Smooth muscle cell of the brain vasculature (primary cell): ENCODE data around the gene DLX3.

Experiments
- DNase-seq: peaks from one replicate; pipeline ENCODE4 v3.0.0-alpha.2; 2012; ENCODE audit warnings: low read depth, low spot score

Gene DLX3

DNA sequence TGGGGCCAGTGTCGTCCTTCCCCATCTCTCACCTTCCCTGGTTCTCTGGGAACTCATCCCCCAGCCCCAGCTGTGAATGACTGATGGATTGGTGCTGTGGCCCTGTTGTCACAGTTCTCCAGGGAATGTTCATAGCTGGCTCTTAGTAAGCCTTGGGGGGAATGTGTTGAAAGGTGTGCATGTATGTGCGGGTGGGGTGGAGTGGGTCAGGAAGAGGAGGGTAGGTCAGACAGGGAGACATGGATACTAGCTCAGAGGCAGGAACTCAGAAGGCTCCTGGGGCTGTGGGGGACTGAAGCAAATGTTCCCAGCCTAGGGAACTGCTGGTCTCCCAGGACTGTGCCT, 21.8 kb downstream of the DLX3 start:
- DNase-seq = no peak

DNA sequence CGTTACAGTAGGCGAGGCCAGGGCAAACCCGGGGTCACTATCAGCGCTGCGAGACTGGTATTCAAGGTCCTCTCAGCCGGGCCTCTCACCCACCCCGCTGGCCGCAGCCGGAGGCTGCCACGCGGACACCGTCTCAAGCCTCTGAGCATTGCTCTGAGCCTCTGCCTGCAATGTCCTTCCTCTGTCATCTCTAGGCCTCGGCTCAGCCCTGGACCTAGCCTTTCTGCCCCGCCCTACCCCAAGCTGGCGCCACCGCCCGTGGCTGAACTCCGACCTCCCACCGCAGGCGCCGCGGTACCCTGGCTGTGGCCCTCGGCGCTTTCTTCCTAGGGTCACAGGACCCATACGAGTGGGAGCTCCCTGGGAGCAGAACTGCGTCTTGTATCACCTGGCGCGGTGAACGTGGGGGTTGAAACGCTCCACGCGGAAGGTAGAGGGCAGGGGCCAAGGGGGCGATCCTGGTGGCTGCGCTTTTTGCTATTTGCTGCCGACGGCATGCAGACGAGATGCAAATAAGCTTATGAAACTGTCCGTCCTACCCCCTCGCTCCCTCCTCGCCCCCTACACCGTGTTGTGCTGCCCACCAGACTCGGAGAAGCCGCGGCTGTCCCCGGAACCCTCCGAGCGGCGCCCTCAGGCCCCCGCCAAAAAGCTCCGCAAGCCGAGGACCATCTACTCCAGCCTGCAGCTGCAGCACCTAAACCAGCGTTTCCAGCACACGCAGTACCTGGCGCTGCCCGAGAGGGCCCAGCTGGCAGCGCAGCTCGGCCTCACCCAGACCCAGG, 22.3 kb downstream of the DLX3 start:
- no peak for DNase-seq

DNA sequence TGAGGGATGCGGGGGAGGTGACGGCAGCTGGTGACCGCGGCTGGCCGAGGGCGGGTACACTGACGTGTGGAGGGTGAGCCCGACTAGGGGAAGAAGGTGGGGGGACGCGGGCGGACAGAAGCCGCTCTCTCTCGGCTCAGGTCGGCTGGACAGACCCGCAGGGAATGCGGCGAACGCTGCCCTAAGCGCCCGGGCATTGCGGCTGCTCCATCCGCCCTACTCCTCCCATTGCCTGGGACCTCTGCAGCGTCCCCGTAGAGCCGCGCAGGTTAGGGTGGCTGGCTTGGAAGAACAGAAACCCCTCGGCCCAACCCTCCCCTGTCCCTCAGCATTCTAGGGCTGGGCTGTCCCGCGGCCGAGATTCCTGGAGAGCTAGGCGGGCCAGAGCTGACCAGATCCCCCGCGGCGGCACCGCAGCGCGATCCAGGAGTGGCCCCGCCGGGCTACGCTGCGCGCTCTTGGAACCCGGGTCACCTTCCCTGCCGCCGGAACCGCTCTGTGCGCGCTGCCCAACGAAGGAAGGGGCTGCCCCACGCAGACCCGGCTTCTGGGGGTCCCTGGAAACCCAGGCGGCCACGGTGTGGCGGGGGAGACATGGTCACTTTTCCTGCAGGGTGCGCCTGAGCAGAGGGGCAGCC, 23.1 kb downstream of the DLX3 start:
- DNase-seq = no peak

DNA sequence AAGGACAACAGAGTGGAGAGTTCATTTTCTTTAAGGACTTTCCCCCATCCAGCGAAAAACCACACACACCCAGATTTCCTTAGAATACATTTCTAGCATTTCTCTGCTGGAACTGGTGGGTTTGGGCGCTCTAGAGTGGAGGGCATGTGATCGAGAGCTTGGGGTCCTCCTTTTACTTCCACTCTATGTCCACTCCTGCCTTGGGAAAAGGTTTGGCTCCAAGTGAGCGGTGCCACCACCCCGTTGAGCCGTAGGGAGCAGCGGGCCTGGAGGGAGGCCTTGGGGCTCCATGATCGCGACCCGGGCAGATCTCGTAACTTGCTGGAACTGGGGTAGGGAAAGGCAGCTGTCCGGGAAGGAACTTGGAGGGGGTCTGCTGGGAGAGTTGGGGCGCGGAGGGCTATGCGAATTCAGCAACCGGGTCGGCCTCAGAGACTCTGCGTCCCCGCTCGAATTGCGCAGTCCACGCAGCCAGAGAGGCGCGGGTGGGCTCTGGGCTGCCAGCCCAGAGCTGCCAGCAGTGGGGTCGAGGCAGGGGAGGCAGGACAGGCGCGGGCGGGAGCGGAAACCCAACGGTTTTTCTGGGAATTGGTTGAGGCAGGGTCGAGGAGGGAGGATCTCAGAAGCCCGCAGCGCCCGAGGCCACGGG, 23.7 kb downstream of the DLX3 start:
- DNase-seq = no peak

DNA sequence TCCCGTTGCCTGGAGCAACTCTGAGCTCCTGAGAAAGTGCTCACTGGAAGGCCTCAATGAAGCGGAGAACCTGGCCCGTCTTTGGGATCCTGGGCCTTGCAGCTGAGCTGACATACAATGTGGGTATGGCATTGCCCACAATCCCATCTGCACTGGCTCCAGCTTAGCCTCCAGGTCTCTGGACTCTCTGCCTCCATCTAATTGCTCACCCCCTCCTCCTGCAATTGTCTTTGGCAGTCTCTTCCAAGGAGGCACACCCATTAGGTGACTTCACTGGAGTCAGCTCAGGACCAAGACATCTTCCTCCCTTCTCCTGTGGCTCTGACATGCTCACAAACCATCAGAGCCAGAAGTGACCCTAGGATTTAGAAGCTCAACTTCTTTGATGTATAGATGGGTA, 24.5 kb downstream of the DLX3 start:
- DNase-seq = no peak

DNA sequence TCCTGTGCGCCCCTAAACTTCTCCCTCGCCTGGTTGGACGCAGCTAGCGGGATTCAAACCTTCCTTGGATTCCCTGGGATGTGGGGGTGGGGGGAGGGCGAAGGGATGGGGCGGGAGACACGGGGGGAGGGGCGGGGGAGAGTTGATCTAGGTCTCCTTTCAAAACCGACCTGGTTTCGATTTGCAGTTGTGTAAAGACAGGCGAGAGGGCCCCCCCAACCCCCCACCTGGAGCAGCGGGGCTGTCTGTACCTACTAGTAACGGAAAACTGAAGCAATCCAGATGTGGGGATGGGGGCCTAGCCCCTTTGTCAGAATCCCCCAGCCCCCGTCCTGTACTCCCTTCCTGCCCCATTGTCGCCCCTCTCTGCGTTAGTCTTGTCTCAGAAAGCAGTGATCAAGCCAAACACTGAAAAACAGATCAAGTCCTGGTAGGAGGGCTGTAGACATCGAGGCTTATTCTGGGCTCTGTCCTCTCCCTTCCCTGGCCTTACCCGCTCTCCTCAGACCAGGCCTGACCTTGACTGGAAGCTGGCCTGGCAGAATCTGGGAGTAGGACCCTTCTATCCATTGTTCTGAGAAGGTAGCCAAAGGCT, 25.1 kb downstream of the DLX3 start:
- no peak for DNase-seq

DNA sequence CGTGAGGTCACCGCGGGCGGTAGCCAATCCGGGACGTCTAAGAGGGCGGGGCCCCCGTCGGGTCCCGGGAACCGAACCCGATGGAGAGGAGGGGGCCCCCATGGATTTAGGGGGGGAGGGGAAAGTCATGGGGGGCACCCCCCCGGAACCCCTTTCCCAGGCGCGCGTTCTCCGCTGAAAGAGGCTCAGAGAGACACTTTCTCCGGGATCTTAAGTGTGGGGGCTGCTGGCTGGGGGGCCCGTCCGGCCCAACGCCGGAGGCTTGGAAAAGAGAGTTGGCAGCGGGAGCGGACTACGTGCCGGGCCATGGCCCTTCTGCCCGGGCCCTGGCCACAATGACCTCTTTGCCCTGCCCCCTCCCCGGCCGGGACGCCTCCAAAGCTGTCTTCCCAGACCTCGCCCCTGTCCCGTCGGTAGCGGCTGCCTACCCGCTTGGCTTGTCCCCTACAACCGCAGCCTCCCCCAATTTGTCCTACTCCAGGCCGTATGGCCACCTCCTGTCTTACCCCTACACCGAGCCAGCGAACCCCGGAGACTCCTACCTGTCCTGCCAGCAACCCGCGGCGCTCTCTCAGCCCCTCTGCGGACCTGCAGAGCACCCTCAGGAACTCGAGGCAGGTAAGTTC, 25.8 kb downstream of the DLX3 start, which contains the start of gene DLX4:
Gene DLX4, plus strand, starts transcription at position 57 of the 626 bp plus-strand sequence. Its CDS starts 279 bp downstream, at position 336.
- no peak for DNase-seq

DNA sequence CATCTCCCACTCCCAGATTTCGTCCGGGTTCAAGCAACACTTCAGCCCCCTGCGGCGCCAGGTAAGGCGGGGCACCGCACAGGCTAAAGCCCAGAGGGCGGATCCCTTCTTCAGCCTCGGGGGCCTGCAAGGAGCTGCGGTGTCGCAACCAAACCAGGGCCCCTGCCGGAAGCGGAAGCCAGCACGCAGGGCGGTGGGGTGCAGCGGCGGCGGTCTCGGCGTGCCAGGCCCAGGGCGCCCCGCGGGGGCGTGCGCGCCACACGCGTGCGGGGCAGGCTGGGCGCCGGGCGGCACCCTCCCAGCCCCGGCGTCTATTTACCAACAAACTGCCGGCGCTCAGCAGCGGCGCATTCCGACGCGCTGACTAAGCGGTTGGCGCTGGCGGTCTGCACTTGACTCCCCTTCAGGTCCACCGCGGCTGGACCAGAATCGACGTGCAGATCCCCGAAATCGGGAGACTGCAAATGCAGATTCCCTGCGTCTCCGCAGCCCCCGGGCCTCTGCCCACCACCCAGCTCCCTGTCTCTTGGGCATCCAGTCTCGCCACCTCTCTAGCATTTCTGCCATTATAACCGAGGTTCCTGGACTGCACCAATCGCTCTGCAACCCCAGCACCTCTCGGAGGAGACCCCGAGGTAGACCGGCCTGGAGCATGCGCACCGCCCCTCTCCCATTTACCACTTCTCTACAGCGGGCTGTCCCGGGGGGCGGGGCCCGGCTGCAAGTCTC, 26.5 kb downstream of the DLX3 start:
- no peak for DNase-seq

DNA sequence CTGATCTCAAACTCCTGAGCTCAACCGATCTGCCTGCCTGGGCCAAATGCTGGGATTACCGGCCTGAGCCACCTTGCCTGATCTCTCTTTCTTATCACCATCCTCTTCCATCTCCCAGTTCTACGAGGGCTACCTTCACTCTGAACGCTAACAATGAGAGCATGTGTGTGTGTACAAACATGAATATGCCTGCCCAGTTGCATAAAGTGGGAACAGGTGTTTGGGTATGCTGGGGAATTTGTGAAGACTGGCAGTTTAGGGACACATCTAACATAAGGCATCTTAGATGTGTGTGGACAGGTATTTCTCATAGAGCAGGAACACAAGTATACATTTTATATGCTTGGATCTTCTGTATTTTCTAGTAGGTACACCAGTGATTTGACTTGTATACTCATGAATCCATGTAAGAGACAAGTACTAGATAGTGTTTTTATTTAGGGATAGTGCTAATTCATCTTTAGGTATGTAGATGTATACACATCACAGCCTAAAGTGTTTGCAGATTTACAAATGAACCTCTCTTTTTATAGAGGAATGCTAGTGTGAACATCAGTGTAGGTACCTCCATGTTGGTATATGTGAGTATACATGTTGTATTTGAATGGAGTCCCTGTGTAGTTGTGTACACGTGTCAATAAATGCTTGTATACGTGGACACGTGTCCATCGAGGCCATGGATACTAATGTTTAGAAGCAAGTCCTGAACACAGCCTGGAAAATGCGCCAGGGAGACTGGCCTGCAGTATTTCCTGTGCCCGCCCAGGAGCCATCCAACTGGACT, 27.2 kb downstream of the DLX3 start:
- DNase-seq = no peak

DNA sequence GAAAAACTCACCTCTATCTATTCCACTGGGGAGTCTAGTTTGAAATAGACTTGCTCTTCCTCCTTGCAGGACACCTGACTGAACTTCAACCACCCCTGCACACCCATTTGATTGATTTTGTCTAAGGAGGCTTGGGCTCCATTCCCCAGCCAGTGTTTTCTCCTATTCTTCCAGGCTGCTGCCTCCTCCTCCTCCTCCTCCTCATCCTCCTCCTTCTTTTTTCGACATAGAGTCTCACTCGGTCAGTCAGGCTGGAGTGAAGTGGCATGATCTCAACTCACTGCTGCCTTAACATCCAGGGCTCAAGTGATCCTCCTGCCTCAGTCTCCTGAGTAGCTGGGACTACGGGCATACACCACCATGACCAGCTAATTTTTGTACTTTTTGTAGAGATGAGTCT, 27.8 kb downstream of the DLX3 start:
- no peak for DNase-seq

DNA sequence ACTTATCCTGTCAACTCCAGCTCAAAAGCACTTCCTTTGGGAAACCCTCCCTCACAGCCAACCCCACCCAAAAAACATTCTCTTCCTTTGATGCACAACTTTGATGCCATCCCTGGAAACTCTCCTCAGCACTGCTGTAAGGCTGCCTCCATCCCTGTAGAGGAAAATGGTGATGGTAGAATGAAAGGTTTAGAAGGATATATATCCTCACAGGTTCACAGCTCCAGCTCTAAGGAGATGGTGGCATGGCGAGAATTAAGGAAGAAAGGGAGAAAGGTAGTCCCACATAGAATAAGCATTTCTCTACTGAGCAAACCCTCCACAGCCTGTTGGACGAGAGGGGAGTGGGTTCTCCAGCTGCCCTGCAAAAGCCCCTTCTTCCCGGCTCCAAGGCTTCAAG, 28.3 kb downstream of the DLX3 start:
- DNase-seq = no peak

DNA sequence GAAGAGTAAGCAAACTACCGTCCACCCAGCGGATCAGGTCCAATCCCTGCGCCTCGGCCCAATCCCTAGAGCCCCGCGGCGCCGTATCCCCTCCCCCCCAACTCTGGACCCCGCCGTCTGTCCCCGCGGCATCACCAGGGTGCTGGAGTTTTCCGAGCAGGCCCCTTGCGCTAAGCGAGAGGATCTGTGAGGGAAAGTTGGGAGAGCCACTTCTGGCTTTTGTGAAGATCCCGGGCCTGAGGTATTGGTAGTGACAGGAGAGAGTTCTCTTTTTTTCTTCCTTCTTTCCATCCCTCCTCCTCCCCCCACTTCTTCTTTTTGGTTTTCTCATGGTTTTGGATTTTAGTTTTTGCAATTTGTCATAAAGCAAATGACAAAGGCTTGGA, 29.5 kb downstream of the DLX3 start:
- no peak for DNase-seq

DNA sequence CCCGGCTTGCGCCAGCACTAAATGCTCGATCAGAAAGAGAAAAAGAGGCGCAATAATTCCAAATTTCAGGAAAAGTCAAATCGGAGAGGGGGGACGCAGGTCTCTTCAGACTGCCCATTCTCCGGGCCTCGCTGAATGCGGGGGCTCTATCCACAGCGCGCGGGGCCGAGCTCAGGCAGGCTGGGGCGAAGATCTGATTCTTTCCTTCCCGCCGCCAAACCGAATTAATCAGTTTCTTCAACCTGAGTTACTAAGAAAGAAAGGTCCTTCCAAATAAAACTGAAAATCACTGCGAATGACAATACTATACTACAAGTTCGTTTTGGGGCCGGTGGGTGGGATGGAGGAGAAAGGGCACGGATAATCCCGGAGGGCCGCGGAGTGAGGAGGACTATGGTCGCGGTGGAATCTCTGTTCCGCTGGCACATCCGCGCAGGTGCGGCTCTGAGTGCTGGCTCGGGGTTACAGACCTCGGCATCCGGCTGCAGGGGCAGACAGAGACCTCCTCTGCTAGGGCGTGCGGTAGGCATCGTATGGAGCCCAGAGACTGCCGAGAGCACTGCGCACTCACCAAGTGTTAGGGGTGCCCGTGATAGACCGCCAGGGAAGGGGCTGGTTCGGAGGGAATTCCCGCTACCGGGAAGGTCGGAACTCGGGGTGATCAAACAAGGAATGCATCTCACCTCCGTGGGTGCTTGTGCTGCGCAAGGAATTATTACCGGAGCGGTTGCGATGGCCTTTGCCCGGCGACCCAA, 30.1 kb downstream of the DLX3 start:
- DNase-seq = no peak

DNA sequence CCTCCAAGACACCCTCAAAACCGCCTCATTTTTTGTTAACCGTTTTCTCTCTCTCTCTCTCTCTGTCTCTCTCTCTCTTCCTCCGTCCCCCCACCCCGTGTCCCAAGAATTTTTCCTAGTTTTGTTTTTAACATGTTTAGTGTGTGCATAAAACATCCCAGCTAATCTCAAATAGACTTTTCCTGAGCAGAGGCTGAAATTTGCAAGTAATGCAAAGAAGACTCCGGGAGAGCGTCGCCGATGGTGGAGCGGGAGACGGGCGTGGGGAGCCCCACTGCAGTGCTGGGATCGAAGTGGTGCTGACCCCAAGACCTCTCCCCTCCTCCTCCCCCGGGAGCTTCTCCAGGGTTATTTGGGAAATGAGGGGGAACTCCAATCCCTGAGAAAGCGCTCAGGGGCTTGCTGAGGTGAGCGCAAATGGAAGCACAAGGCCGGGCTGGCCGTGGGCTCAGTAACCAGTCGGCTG, 30.7 kb downstream of the DLX3 start:
- no peak for DNase-seq

DNA sequence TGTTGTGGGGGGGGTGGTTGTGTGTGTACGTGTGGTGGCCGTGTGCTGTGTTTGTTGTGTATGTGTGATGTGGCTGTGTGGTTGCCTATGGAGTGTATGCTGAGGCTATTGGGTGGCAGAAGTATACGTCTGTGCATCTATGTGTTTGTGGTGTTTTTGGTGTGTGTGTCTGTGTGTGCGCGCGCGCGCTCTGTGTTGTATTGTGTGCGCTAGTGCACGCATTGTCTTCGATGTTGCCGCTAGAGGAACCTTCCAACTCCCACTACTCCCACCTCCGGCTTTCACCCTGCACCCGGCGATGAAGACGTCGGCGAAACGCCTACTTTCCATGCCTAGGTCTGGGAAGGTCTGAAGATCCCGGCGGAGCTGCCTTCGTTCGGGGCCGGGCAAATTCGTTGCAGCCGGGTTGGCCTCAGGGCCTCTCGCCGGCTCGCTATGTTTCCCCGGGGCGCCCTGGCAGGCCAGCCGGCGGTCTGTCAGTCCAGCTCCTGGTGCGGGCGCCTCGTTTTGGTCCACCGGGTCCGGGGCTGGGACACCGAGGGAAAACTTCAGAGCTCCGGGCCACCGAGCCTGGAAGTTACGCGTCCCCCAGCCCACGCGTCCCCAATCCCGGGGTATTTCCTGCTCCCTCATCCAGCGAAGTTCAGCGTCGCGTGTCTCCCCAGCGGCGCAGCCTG, 31.3 kb downstream of the DLX3 start:
- DNase-seq = no peak

DNA sequence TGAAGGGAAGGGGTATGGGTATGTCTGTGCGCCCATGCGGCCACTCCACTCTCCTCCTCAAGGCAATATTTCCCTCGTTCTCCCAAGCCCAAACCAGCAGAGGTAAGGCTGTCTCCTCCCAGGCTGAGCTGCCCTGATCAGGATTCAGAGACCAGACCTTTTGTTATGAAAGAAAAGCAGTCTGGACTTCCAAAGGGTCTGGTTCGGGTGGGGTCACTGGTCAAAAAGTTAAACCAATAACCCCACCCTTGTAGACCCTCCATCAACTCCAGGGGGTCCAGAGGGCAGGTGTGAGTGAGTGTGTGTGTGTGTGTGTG, 31.8 kb downstream of the DLX3 start:
- DNase-seq = no peak

DNA sequence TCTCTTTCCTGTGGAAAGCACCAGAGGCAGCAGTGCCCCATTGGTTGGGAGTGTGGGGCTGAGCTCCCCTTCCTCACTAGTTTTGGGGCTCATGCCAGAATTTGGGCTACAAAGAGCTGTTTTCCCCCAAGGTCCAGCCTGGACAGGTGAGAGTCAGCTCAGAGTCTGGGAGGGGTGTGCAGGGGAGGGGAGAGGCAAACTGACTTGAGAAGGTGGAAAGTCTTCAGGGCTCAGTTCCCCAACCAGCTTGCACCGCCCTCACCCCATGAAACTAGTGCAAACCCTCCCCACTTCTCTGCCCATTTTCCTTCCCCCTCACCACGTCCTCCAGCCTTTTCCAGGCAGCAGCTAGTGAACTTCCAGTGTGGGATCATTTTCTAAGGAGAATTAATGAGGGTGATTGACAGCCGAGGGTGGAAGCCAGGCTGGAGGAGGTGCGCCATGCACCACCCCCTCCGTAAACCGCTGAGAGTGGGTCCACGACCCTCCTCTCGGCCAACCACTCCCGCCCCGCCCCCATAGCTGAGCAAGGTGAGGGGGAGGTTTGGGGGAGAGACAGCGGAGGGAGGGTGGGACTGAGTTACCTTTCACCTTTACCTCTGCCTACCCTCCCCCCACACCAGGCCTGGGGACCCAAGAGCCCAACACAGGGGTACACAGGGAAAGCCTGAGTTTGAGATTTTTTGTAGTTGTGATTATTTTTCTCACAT, 32.3 kb downstream of the DLX3 start:
- no peak for DNase-seq

DNA sequence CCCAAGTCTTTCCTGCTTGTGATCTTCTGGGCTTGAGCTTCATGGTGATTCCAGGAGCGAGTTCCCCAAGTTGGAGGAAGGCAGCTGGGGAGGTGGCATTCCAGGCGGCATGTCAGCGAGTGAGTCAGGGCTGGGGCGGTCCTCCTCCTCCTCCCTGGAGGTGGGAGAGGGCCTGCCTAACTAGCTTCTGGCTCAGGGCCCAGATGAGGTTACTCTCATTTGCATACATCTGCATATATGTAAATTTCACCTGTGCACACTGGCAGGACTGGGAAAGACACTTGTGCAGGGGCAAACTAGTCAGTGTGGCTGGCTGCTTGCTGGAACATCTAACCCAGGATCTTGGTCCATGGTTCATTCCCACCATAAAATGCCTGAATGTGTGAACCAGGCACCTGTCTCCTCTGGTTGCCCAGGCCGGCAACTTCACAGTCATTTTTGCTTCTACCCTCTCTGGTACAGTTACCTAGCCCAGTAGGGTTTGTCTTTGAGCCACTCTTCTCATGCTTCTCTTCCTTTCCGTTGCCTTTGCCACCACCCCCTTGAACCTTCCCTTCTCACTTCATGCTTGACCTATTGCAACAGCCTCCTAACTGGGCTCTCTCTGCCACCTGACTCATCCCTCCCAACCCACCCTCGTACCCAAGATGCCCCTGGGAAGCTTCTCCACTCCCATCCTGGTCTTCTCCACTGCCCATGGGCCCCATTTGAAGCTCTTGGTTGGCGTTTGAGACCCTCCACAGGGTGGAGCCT, 35.7 kb downstream of the DLX3 start:
- no peak for DNase-seq
